ENCODE measurements around the gene SNRPA1.

DNA sequence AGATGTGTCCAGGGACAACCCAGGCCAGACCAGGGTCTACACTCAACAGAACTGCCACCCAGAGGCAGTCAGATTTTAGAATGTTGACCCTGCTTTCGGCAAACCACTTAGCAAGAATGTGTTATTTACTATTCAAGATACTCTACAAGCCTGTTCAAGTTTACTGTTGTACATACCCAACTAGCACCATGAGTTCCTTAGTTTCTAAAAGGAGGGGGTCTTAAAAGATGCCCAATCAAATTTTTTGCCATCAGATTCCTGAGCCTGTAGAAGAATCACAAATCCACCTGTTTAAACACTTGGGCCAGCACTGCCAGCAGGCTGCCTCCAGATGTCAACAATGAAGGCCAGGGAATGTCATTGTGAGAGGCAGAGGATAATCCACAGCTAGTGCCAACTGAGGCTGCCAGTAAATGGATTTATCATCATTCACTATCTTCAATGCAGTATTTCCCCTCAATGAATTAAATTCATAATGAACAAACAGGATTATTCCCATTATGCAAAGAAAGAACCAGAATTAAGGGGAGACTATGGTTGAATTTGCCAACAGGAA lies 43.5 kb upstream of the SNRPA1 start:
- TF ChIP-seq EP300 (IDR thresholded peaks at IDR 0.05): no peak
- TF ChIP-seq, protein P1, sequence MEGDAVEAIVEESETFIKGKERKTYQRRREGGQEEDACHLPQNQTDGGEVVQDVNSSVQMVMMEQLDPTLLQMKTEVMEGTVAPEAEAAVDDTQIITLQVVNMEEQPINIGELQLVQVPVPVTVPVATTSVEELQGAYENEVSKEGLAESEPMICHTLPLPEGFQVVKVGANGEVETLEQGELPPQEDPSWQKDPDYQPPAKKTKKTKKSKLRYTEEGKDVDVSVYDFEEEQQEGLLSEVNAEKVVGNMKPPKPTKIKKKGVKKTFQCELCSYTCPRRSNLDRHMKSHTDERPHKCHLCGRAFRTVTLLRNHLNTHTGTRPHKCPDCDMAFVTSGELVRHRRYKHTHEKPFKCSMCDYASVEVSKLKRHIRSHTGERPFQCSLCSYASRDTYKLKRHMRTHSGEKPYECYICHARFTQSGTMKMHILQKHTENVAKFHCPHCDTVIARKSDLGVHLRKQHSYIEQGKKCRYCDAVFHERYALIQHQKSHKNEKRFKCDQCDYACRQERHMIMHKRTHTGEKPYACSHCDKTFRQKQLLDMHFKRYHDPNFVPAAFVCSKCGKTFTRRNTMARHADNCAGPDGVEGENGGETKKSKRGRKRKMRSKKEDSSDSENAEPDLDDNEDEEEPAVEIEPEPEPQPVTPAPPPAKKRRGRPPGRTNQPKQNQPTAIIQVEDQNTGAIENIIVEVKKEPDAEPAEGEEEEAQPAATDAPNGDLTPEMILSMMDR (IDR thresholded peaks at IDR 0.05): no peak
- no peak for TF ChIP-seq POLR2A (IDR thresholded peaks at IDR 0.05)
- no peak for TF ChIP-seq POLR2AphosphoS5 (IDR thresholded peaks at IDR 0.05)

Measured in stomach (tissue), 4 donors.